HG03457 (cell line): ENCODE measurements around the gene ADCY5.

ENCODE experiments used
- ATAC-seq: cut with Tn5 transposase; IDR thresholded peaks from one replicate; pipeline ENCODE4 v1.9.1; 2021; ENCODE audit warnings: moderate number of reproducible peaks; ENCODE audit not compliant: unreplicated experiment

The ADCY5 gene

DNA sequence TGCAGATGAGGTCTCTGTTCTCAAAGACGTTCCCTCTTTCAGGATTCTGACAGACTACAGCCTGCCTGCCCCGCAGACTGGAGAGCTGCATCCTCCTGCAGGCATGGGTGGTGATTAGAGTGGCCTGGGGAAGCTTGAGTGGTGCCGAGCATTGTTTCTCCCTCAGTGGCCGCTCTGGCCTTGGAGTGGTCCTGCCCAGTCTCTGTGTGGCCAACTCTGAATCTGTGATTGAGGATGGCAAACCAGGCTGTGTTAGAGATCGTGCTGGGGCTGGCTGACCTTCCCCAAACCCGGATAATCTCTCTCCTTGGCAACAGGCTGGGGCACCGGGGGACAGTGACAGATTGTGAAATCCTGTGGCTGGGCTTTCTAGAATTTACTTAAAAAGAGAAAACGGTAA lies 11.0 kb upstream of the ADCY5 start:
- no peak for ATAC-seq

DNA sequence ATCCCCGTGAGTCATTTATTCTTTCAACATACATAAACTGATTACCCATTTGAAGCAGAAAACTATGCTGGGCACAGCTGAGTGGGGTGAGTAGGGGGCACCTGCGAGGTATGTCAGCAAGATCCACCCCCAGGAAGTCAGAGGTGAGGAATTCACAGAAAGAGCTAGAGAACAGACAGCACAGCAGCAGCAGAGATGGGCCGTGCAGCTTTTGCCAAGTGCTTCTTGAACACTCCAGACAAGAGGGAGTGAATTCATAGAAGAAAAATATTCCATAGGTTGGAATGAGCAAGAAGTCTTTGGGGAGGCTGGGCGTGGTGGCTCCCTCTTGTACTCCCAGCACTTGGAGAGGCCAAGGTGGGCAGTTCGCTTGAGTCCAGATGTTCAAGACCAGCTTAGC lies 9.4 kb upstream of the ADCY5 start:
- ATAC-seq, result no peak

DNA sequence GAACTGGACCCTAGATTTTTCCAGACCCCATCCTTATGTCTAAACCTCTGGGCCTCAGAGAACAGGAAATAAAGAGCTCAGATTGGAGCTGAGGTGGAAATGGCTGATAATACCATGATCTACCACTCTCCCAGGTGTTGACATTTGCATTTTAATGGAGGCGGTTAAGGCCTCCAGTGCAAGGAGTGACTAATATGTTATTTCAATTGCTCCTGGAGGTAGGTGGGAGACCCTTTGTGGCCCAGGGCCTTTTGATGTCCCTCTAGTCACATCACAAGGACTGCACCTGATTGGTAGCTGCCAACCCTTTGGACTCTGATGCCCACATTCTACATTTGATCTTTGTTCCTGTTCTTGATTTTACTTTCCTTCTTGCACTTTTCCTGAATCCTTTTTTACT lies 9.0 kb upstream of the ADCY5 start:
- ATAC-seq, result no peak

DNA sequence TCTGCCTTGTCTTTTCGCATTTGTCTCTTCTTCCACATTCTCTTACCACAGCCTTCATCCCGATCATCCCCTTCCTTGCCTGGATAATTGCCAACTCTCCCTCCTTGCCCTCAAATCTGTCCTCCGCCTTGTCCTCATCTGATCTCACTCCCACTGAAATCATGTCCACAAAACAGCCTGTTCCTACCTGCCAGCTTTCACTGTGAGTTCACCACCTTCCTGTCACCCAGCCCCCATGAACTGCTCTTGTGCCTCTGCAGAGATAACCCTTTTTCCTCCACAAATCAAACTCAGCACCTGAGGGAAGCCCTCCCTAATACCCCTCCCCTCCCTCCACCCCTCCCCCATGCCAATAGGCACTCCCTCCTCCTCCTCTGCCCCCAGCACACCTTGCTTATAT lies 4.8 kb upstream of the ADCY5 start:
- ATAC-seq, result no peak

DNA sequence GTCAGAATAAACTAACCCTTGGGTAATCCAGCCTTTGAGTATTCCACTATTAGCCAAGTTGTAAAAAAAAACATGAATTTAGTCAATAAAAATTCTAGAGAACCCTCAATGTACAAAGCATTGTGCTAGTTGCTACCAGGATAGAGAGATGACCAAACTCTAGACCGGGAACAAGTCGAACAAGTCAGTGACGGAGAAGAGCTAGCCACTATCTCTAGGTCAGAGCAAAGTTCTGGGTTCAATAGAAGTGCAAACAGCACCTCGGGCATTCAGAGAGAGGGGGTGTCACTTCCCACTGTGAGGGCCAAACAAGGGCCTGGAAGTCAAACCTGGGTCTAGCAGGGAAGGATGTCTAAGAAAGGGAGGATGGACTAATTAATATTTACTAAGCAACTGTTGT lies 2.3 kb upstream of the ADCY5 start:
- ATAC-seq, result no peak

DNA sequence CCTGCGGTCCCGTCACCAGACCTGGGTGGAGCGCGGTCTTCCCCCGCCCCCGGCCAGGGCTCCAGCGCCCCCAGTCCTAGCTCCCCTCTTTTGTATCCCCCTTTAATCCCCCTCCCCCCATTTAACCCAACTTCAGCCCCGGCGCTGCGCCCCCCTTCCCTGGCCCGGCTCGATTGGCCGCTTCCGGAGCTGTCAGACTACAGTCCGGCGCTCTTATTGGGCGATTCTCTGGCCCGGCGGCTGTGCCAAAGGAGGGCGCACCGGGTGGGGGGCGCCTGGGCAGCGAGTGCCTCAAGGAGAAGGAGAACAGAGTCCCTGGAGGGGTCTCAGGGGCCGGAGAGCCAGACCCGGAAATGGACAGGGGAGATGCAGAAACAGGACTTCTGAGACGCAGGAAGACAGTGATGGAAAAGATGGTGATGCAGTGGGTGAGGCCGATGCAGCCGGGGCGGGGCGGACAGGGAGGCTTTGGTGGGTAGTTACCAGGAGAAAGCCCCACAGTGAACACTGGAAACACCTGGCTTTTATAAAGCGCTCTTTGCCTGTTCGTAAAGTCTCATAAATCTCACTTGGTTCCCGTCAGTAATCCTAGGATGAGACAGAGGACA lies 1.2 kb upstream of the ADCY5 start:
- ATAC-seq, result no peak

DNA sequence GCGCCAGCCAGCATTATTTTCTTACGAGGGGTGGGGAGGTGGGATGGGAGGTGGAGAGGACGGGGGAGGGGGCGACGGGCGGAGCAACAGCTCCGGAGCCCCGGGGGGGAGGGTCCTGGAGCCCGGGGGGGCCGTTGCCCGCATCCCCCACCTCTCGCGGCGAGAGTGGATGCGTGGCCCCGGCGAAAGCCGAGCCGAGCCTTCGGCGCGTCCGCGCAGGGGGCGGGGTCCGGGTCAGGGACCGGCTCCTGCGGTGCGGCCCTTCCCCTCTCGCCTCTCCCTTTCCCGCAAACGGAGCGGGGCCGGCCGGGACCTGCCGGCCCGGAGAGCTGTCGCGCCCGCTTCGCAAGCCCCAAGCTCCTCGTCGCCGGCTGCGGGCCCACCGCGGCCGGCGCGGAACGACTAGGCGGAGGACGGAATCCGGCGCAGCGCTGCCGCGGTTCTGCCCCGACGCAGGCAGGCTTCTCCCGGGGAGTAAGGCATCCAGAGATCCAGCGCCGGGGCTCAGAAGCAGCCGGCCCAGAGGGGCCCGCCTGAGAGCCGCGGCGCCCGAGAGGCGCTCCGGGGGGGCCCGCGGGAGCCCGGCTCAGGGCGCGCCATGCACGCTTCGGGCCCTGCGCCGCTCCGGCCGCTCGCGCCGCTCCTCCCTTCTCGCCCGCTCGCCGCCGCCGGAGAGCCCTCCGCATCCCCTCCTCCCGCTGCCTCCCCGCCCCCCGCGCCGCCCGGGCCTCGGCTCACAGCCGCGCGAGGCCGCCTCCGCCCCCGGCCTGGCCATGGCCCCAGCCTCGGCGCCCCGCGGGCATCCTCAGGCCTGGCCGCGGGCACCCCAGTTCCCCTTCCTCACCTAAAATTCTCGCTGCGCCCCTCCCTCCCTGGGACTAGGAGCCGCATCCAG lies 459 bp upstream of the ADCY5 start:
- ATAC-seq, result no peak

DNA sequence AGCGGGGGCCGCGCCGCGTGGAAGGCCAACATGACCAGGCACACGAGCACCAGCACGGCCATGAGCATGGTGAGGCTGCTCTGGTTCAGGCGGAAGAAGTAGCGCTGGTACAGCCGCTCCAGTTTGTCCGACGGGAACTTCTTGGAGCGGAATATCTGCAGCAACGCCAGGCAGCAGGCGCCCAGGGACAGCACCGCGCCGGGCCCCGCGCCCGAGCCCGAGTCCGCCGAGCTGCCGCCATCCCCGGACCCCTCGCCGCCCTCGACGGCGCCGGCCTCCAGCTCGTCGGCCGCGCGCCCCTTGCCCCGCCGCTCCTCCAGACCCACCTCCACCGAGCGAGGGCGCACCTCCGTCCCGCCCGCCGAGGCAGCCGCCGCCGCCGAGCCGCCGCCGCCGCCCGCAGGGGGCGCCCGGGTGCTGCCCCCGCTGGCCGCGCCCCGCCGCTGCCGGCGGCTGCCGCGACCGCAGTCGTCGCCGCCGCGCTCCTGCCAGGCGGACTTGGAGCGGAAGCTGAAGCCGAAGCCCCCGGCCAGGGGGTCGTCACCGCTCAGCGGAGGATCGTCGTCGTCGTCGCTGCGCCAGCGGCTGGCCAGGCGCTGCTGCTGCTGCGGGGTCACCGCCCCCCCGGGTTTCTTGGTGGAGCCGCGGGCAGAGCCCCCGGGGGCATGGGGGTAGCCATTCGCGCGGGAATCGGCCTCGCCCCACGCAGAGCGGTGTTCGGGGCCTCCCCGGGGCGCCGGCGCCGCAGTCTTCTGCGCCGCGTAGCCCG lies 957 bp downstream of the ADCY5 start:
- no peak for ATAC-seq

DNA sequence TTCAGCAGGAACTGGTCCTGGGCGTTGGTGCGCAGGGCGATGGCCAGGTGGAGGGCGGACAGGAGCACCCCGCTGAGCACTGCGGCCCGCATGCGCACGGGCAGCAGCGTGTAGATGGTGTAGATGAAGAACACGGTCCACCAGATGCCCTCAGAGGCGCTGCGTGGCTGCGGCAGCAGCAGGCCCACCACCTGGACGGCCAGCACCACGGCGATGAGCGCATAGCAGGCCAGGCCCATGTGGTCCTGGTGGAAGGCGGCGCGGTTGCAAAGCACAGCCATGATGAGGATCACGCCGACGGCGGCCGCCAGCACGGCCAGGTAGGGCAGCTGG lies 1.5 kb downstream of the ADCY5 start:
- no peak for ATAC-seq

DNA sequence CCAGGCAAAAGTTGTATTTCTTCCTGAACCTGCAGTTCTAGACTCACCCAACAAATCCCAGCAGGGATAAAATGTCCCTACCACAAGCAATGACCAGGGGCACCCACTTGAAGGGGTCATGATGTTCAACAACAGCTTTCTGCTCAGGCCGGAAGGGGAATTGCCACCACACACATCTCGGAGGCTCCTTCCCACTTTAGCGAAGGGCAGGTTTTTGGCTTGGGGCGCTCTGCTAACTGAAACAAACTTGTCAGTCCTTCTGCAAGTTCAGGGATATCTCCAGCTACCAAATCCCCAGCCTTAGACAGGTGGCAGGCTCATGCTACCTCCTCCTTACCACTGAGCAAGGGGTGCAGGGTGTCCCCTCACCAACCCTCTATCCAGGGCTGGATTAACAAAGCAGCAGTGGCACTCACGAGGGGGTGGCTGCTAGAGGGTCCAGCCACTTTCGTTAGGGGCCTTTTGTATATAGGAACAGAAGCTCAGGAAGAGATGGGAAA lies 2.2 kb downstream of the ADCY5 start:
- ATAC-seq, result no peak

DNA sequence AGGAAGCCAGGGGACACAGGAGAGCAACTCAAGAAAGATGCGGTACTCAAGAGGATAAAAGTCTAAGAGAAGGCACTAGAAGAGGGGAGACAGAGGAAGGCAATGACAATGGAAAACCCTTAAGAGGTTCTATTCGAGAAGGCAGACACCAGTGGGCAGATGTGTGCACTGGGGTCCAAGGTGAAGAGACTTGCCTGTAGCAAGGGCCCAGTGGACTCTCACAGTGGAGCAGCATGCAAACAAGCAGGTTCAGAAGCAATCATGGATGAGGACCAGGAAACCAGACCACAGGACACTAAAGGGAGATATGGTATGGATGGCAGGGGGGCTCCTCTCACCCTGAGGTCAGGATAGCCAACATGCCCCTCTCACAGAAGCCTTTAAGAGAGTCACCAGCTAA lies 2.7 kb downstream of the ADCY5 start:
- no peak for ATAC-seq

DNA sequence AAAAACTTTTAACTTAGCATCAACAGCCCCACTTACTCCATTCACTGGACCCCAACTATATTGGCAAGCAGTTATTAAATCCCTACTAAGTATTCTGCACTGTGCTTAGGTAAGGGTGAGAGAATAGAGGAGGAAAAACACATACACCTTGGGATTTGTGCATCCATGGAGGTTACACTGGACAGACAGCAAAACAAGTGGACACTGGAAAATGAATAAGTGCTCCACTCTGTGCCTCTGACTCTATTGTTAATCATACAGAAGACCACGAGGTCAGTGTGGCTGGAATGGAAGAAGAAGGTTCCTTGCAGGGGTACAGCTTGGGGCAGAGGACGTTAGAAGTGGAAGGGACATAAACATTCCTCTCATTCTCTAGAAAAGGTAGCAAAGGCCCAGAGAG lies 3.2 kb downstream of the ADCY5 start:
- no peak for ATAC-seq

DNA sequence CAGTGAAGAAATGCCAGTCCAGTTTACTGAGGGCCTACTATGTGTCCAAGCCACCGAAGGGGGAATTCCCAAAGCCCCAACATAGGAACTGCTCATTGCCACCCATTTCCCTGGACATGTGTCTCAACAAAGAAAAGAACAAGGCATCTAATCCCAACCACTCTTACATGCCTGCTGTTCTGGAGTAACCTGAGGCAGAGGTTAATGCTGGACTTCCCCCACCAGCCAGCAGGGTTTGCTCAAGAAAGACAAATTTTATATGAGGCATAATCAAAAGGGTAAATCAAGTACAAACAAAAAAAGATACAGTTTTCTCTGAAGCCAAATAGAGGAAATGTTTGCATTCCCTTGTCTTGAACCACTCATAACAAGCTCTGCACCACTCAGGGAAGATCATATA lies 4.1 kb downstream of the ADCY5 start:
- ATAC-seq, result no peak

DNA sequence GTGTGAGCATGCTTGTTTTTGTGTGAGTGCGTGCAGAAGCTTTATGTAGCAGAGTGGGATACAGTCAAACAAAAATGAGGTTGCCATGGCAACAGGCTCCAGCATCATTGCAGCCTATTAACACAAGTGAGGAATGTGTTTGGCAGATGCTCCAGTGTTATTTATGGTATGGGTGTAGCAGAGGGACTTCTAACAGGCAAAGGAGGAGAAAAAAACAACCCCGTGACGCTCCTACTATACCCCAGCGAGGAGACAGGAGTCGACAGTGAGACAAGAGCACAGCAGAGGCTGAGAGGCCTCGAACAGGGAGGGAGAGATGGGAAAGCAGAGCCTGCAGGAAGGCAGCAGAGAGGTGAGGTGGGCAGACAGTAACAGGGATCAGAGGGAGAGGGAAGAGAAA lies 4.9 kb downstream of the ADCY5 start:
- no peak for ATAC-seq

DNA sequence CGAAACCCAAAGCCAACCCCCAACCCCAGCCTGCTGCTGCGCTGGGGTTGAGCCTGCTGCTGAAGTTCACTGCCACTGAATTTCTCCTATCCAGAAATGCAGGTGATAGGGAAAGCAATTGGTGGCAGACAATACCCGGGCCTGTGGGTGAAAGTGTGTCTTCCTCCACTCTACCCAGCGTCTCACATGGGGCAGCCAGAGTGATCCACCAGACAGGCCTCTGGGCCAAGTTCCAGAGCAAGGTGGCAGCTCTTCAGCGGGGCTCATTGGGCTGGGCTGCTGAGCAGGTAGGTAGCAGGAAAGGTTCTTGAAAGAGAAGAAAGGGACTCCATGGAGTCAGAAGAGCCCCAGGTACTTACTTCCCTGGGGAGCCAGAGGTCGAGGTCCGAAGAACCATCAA lies 6.0 kb downstream of the ADCY5 start:
- ATAC-seq, result no peak

DNA sequence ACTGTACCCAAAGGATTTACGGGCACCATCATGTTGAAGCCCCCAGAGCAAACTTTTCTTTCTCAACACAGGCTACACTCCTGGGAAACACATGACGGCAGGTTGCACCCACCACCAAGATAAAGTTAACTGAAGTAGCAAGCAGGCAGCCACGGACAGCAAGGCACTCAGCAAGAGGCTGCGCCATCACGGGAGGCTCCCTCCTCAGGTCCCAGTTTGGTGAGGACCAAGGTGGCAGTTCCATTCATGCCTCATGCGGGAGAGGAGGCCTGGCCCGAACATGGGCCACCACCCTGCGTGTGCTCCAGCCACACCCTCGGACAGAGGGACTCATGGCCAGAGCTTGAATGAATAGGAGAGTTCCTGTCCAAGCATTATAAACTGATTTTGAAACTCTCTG lies 6.8 kb downstream of the ADCY5 start:
- no peak for ATAC-seq

DNA sequence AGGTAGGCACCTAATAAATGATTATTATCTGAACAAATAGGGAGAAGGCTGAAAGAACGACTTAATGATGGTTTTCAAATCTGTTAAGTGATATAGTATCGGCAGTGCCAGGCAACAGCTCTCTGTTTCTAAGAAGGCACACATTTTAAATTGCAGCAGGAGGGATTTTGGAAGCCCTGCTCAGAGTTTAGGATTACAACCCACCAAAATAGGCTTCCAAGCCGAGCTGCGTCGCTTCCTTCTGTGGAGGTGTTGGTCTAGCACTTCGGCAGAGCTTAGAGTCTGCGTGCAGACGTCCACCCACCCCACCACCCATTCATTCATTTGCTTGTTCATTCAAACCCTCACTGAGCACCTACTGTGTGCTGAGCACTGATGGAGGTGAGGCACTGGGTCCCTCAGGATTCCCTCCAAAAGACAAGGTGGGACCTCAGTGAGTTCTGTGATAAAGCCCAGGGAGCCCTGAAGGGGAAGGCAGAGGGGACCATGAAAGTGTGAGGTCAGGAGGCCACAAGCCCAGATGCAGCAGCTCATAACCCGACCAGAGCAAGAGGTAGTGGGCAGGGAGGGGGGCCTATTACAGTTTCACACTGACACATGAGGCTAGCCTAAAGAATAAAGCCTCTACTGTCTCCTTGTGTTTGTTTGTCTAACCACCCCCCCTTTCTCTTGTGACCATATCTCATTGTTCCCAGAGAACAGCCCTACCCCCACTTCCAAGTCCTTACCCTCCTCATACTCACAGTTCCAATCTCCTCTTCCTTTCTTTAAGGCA lies 8.9 kb downstream of the ADCY5 start:
- no peak for ATAC-seq

DNA sequence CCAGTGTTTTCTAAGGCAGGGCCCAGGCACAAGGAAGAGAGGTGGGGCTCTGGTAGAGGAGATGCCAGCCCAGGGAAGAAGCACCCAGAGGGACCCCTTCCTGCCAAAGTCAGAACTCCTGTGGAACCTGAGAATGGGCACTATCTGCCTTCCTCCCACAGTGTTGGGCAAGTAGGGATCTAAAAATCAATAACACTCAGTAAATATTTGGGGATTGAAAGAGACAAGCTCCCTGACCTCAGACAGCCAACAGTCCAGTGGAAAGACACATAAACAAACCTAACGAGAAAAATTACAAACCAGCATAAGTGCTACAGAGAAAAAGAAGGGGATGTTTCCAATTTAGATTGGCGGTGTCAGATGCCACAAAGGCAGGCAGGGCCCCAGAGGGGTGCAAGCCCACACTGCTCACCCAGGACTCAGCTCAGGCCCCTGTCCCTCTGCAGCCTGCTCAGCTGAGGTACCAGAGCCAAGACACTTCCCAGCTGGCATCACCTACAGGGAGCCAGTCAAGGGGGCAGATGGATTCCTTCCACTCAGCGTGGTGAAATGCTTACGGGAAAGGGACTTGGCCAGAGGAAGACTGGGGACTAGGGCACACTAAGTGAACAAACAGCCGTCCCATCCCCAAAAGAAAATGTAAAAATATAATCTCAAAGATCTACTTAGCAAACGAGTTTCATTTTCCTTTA lies 15.9 kb downstream of the ADCY5 start:
- no peak for ATAC-seq

DNA sequence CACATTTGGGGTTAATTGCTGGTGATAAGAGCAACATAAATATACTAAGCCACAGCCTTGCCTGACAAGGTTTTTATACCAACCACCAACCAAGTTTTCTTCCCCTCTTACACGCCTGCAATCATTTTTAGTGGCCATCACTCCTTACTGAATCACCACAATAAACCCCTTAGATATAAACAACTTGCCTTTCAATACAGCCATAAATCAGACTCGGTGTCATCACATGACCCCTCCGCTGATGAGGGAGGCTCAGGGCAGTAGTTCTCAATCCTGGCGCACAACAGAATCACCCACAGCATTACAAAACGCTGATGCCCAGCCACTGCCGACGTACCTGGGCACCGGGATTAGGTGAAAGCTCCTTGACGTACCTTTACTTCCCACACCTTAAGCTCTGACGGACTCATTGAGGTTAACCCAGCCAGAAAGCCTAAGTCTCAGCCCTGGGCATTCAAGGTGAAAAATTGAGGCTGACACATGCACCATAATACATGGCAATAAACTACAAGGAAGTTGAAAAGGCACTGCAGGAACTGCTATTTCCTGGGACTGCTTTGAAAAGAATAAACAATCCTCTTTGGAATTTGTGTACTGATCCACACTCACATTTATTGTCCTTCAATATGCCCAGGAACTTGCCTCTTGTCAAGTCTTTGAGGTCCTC lies 17.1 kb downstream of the ADCY5 start:
- ATAC-seq, result no peak
